ENCODE measurements around the gene ADAM22. TPM values are rescaled to one million over a fixed set of nuclear protein-coding genes. Genes with fewer than 3 reads are reported as not detected.

Gene ADAM22
- total and polyA plus RNA-seq, 2 experiments from 2014 or later: 1.1 to 5.8 TPM

DNA sequence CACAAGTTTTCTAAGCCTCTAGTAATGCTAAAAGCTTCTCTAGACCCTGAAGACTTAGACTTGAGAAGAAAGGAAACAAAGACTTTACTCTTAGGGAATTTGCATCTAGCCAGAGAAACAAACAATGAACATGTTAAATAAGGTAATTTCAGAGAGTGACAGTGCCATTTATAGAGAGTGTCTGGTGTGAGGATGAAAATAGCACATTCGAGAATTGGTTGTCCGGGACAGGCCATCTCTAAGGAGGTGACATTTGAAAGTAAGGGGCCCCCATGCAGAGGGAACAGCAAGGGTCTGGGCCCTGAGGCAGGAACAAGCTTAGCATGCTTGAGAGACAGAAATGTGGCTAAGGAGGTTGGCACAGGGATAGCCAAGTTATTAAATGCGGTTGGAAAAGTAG lies 48.1 kb downstream of the ADAM22 start:
- H3K36me3 ChIP-seq: no peaks in the 10 kb centered on the region
- no peak overlapping the region for H3K4me3 ChIP-seq
- no peaks in the 10 kb centered on the region for H3K4me1 ChIP-seq (ENCODE audit: low read depth)
- TF ChIP-seq, protein P1, sequence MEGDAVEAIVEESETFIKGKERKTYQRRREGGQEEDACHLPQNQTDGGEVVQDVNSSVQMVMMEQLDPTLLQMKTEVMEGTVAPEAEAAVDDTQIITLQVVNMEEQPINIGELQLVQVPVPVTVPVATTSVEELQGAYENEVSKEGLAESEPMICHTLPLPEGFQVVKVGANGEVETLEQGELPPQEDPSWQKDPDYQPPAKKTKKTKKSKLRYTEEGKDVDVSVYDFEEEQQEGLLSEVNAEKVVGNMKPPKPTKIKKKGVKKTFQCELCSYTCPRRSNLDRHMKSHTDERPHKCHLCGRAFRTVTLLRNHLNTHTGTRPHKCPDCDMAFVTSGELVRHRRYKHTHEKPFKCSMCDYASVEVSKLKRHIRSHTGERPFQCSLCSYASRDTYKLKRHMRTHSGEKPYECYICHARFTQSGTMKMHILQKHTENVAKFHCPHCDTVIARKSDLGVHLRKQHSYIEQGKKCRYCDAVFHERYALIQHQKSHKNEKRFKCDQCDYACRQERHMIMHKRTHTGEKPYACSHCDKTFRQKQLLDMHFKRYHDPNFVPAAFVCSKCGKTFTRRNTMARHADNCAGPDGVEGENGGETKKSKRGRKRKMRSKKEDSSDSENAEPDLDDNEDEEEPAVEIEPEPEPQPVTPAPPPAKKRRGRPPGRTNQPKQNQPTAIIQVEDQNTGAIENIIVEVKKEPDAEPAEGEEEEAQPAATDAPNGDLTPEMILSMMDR (IDR thresholded peaks at IDR 0.05; ENCODE audit: low read depth, low read length): no peak
- no peaks in the 10 kb centered on the region for H3K27me3 ChIP-seq
- H3K27ac ChIP-seq: no peak overlapping the region
- DNase-seq (ENCODE audit: low read depth in 1 of 2, low spot score in 1 of 2): no peak
- no peaks in the 10 kb centered on the region for H3K9me3 ChIP-seq (ENCODE audit: low read depth)

DNA sequence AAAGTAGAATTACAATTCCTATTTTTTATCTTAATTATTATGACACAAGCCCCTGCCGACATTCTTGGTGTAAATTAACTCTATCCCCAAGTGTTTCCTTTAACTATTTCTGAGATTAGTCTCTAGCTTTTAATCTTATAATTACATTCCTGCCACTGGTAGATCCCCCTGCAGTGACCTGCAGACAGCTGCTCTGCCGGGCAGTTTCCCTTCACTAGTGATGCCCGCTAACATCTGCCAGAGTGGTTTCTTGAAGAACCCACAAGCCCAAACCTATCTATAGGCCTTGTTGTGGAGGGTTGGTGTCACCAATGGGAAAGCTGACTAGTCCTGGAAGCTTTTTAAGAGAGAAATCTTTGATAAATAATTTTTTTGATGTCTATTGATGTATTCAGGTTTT lies 50.0 kb downstream of the ADAM22 start:
- Histone ChIP-seq H3K9me3 (ENCODE audit: low read depth) (no peaks in the 10 kb centered on the region), H3K27me3 (no peaks in the 10 kb centered on the region), H3K4me1 (ENCODE audit: low read depth) (no peaks in the 10 kb centered on the region), H3K36me3 (no peaks in the 10 kb centered on the region), H3K4me3 (no peak overlapping the region), H3K27ac (no peak overlapping the region)
- TF ChIP-seq, protein P1 (IDR thresholded peaks at IDR 0.05; ENCODE audit: low read depth, low read length): no peak
- no peak for DNase-seq (ENCODE audit: low read depth in 1 of 2, low spot score in 1 of 2)

DNA sequence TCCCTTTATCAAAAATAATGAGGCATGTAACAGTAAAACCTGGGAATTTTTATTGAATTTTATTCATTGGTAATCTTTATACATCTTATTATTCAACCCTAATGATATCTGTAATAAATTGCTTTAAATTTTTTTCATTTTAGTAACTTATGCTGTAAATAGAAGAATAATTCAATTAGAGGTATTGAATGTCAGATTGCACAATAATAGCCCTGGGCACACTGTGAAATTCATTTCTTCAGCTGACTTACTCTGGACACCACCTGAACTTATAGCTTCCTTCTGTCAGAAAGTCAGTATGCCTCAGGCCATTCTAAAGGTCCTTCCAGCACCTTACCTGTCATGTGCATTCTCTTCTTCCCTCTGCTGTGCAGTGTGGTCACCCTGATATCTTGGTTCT lies 59.2 kb downstream of the ADAM22 start:
- Histone ChIP-seq H3K36me3 (no peaks in the 10 kb centered on the region), H3K27ac (no peak overlapping the region), H3K4me3 (no peak overlapping the region), H3K4me1 (ENCODE audit: low read depth) (no peaks in the 10 kb centered on the region), H3K9me3 (ENCODE audit: low read depth) (no peaks in the 10 kb centered on the region), H3K27me3 (no peaks in the 10 kb centered on the region)
- DNase-seq (ENCODE audit: low read depth in 1 of 2, low spot score in 1 of 2): no peak
- TF ChIP-seq, protein P1 (IDR thresholded peaks at IDR 0.05; ENCODE audit: low read depth, low read length): no peak

DNA sequence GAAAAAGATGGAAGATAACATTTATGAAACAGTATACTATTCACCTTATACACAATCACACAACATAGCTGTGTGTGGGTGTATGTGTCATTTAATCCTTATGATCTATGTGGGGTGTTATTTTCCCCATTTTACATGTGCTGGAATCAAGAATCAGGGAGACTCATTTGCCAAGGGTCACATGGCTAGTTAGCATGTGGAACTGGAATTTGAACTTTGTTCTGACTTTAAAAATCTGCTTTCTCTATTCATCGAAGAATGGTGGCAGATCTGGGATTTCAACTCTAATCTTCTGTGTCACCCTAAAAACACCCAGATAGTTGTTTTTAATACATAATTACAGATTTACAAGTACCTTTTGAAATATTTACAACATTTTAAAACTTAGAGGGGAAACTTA lies 65.2 kb downstream of the ADAM22 start:
- H3K4me1 ChIP-seq (ENCODE audit: low read depth): no peaks in the 10 kb centered on the region
- no peaks in the 10 kb centered on the region for H3K27me3 ChIP-seq
- H3K36me3 ChIP-seq: no peaks in the 10 kb centered on the region
- no peak overlapping the region for H3K4me3 ChIP-seq
- no peaks in the 10 kb centered on the region for H3K9me3 ChIP-seq (ENCODE audit: low read depth)
- no peak for DNase-seq (ENCODE audit: low read depth in 1 of 2, low spot score in 1 of 2)
- H3K27ac ChIP-seq: no peak overlapping the region
- TF ChIP-seq, protein P1 (IDR thresholded peaks at IDR 0.05; ENCODE audit: low read depth, low read length): no peak

DNA sequence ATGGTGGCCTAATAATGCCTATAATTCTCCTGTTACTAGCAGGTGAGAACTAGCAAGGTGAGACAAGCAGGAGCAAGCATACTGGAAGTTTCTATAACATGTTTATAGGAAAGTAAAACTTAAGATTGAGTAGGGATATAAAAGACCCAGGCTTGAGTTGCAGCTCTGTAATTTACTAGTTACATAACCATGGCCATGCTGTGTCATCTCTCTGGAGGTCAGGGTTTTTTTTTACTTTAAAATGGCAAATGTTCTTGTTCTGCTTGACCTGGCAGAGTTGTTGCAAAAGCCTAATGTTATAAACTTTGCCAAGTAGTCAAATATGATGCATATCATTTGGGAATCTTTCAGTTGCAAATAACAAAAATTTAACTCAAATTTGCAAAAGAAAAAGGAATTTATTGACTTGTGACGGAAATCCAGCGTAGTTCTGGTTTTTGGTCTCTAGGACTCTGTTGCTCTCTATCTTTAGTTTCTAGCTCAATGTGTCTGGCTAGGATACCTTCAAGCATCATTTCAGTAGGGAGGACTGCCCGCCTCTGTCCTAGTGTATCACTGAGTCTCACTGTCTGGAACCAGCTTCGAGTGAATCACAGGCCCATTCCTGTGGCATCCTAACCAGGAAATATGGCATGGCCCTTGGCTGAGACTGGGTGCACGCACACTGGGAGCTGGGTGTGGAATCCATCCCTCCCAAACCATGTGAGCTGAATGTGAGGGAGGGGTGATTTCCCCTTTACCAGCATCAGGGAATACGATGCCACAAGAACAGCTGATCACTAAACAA lies 67.9 kb downstream of the ADAM22 start:
- no peaks in the 10 kb centered on the region for H3K27me3 ChIP-seq
- no peaks in the 10 kb centered on the region for H3K36me3 ChIP-seq
- H3K27ac ChIP-seq: no peak overlapping the region
- TF ChIP-seq, protein P1 (IDR thresholded peaks at IDR 0.05; ENCODE audit: low read depth, low read length): no peak
- no peak for DNase-seq (ENCODE audit: low read depth in 1 of 2, low spot score in 1 of 2)
- no peaks in the 10 kb centered on the region for H3K9me3 ChIP-seq (ENCODE audit: low read depth)
- no peaks in the 10 kb centered on the region for H3K4me1 ChIP-seq (ENCODE audit: low read depth)
- no peak overlapping the region for H3K4me3 ChIP-seq
